ENCODE data around the gene TMEM131.

GRCh38 chr2:97735161-97735561 lies 260.6 kb downstream of the TMEM131 start:
- TF ChIP-seq CTCF (IDR thresholded peaks at IDR 0.05), result no peak
- TF ChIP-seq POLR2A (IDR thresholded peaks at IDR 0.05), result no peak
